Thymus (tissue), 14 donors: ENCODE measurements around the gene TMEM242. TPM values are rescaled to one million over a fixed set of nuclear protein-coding genes. Genes with fewer than 3 reads are reported as not detected.

ENCODE experiments used
- DNase-seq, 9 donors: peaks; one replicate each; pipeline ENCODE4 v3.0.0-alpha.2; 2013; ENCODE audit warnings: low spot score in 9 of 9, low read depth in 6 of 9, missing footprints in 1 of 9
- H3K27ac ChIP-seq, 2 donors: one replicate each; pipeline ENCODE4 v1.5.1; 2013; ENCODE audit warnings: control low read depth in 1 of 2, low read depth in 1 of 2, low read length in 1 of 2, mild to moderate bottlenecking in 1 of 2, moderate library complexity in 1 of 2
- H3K27me3 ChIP-seq, 2 donors: one replicate each; pipeline ENCODE4 v1.5.1; 2013; ENCODE audit warnings: low read length in 1 of 2; ENCODE audit not compliant: control insufficient read depth in 2 of 2, insufficient read depth in 1 of 2
- H3K36me3 ChIP-seq, 2 donors: one replicate each; pipeline ENCODE4 v1.5.1; 2013; ENCODE audit warnings: low read length in 1 of 2, mild to moderate bottlenecking in 1 of 2, moderate library complexity in 1 of 2; ENCODE audit not compliant: control insufficient read depth in 2 of 2, insufficient read depth in 2 of 2
- H3K4me1 ChIP-seq, 2 donors: one replicate each; pipeline ENCODE4 v1.5.1; 2013; ENCODE audit warnings: low read length in 2 of 2; ENCODE audit not compliant: control insufficient read depth in 2 of 2, insufficient read depth in 2 of 2
- H3K4me3 ChIP-seq, 2 donors: one replicate each; pipeline ENCODE4 v1.5.1; 2013; ENCODE audit warnings: low read length in 2 of 2, control low read depth in 1 of 2, mild to moderate bottlenecking in 1 of 2
- H3K9me3 ChIP-seq, 2 donors: one replicate each; pipeline ENCODE4 v1.5.1; 2013; ENCODE audit warnings: low read length in 1 of 2, mild to moderate bottlenecking in 1 of 2; ENCODE audit not compliant: control insufficient read depth in 2 of 2, insufficient read depth in 1 of 2
- WGBS: extraction: QIAGEN DNeasy Blood & Tissue Kit; methylation state at CpG from one replicate; pipeline ENCODE4 v1.1.7; 2013; 5-methylcytosine and 5-hydroxymethylcytosine counted together
- long read RNA-seq, 10 donors: transcript quantifications; one replicate each; lab custom pipeline, GENCODE V29; 2026
- polyA plus RNA-seq: library from polyadenylated mRNA; stranded (reverse); fragments of 200-250 nt; gene quantifications from one replicate; pipeline ENCODE4 v1.2.3, GENCODE V29; 2013
- total RNA-seq: library from RNA; stranded (reverse); fragments of 120-200 nt; gene quantifications from one replicate; pipeline ENCODE4 v1.2.4, GENCODE V29; 2013
- donor health status: healthy.

The TMEM242 gene
- total RNA-seq: 6.1 TPM
- polyA plus RNA-seq: 9.6 TPM
- long read RNA-seq, donor 1, full-length matches to known transcripts: 2 of 2 reads
- long read RNA-seq, donor 1, partial matches to known transcripts: 0 of 2 reads
- long read RNA-seq, donor 1, other reads (novel, unspliced or antisense): 0 of 2 reads
- long read RNA-seq, donor 2: 0 reads
- long read RNA-seq, donor 3, full-length matches to known transcripts: 9 of 21 reads
- long read RNA-seq, donor 3, partial matches to known transcripts: 12 of 21 reads
- long read RNA-seq, donor 3, other reads (novel, unspliced or antisense): 0 of 21 reads
- long read RNA-seq, donor 4, full-length matches to known transcripts: 8 of 8 reads
- long read RNA-seq, donor 4, partial matches to known transcripts: 0 of 8 reads
- long read RNA-seq, donor 4, other reads (novel, unspliced or antisense): 0 of 8 reads
- long read RNA-seq, donor 5, full-length matches to known transcripts: 21 of 28 reads
- long read RNA-seq, donor 5, partial matches to known transcripts: 7 of 28 reads
- long read RNA-seq, donor 5, other reads (novel, unspliced or antisense): 0 of 28 reads
- long read RNA-seq, donor 6, full-length matches to known transcripts: 15 of 15 reads
- long read RNA-seq, donor 6, partial matches to known transcripts: 0 of 15 reads
- long read RNA-seq, donor 6, other reads (novel, unspliced or antisense): 0 of 15 reads
- long read RNA-seq, donor 7, full-length matches to known transcripts: 18 of 25 reads
- long read RNA-seq, donor 7, partial matches to known transcripts: 7 of 25 reads
- long read RNA-seq, donor 7, other reads (novel, unspliced or antisense): 0 of 25 reads
- long read RNA-seq, donor 8, full-length matches to known transcripts: 4 of 4 reads
- long read RNA-seq, donor 8, partial matches to known transcripts: 0 of 4 reads
- long read RNA-seq, donor 8, other reads (novel, unspliced or antisense): 0 of 4 reads
- long read RNA-seq, donor 9, full-length matches to known transcripts: 8 of 8 reads
- long read RNA-seq, donor 9, partial matches to known transcripts: 0 of 8 reads
- long read RNA-seq, donor 9, other reads (novel, unspliced or antisense): 0 of 8 reads
- long read RNA-seq, donor 10, full-length matches to known transcripts: 10 of 10 reads
- long read RNA-seq, donor 10, partial matches to known transcripts: 0 of 10 reads
- long read RNA-seq, donor 10, other reads (novel, unspliced or antisense): 0 of 10 reads

DNA sequence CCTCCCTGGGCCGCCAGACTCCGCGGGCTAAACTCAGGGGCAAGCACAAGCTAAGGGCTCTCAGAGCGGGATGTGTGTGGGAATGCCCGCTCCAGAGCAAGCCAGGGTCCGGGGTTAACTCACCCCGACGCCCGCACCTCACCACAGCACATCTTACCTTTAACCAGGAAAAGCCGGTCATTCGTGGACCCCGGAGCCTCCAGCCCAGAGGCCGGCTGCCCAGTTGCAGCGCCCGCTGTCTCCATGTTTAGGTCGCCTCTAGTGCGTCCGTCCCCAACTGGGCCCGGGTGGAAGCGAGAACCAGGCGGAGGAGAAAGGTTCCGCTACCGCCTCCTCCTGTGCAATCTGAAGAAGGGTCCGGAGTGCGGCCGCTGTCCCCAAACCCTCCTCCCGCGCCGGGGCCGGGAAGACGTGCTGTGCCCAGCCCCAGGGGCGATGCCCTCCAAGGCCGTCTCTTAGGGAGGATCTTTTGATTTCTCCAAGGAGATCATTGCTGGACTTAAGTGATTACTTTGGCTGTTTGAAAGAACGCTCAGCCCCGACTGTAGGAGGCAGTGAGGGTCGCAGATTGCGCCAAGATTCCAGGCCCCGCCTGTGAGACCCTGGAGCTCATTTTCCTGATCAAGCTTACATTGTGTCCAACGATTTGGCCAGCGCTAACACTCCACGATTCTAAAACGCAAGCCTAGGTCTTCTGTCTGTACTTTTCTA, at the start of gene TMEM242:
Gene TMEM242 (minus strand): TSS at position 265 of the 711 bp plus-strand sequence. CDS start 20 bp downstream, at position 245.
- H3K4me1 ChIP-seq: peaks cover 3 to 6% of the 10 kb centered on the region in 2 donors
- peaks cover 3 to 40% of the 10 kb centered on the region in 2 donors for H3K27me3 ChIP-seq
- H3K36me3 ChIP-seq: peaks cover 3 to 16% of the 10 kb centered on the region in 2 donors
- H3K9me3 ChIP-seq: no peaks in the 10 kb centered on the region
- WGBS: under 1% methylated on average over 42 of the region's 42 CpGs
- peak; percentile 63 to 94 (median 81) for DNase-seq
- peak within 1 kb of the TSS; percentile 68 to 87 for H3K27ac ChIP-seq
- H3K4me3 ChIP-seq: peak within 1 kb of the TSS; percentile 84 to 85

DNA sequence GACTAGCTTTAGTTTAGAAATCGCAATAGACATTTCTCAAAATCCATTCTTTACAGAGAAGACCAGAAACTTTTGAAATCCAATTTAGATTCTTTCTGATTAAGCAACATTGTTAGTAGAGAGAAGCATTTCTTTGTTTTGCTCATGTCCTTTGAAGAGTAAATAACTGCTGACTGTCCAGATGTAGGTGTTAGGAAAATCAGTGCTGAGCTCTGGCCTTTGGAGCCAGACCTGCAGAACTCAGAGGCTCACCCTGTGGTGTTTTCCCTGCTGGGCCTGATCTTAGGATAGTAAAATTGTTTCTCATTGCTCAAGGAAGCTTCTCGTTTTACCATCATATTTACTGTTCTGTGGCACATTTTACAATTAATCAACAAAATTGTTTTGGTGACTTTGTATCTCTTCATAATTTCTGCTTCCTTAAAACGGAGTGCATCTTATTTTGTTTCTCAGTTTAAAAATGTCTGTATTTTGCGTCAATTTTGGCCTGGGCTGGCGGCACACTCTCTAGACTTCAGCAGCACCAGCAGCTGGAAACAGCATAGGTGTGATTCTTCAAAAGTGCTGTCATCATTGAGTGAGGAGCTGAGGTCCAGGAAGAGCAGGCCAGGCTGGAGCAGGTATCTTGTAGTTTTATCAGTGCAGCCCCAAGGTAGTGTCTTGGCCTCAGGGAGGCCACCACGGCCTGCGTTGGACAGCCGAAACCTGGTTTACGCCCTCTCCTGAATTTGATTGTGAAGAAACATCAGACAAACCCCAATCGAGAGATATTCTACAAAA, 49.4 kb upstream of the TMEM242 start:
- no peak for DNase-seq
- H3K36me3 ChIP-seq: no peaks in the 10 kb centered on the region
- no peak overlapping the region for H3K27ac ChIP-seq
- peaks cover 9 to 34% of the 10 kb centered on the region in 2 donors for H3K27me3 ChIP-seq
- 96% methylated on average over 10 of the region's 10 CpGs for WGBS
- H3K4me3 ChIP-seq: no peak overlapping the region
- peaks cover 4 to 6% of the 10 kb centered on the region in 2 donors for H3K4me1 ChIP-seq
- no peaks in the 10 kb centered on the region for H3K9me3 ChIP-seq

DNA sequence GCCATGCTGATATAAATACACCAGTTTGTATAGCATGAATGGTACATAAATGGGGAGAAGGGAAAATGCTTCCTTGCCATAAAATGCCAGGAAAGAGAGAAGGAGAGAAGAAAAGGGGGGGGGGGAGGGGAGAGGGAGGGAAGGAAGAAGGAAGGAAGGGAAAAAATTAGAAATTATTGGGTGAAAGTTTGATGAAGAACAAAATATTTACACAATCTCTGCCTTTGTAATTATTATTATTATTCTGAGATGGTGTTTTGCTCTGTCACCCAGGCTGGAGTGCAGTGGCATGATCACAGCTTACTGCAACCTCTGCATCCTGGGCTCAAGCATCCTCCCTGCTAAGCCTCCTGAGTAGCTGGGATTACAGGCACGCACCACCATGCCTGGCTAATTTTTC, 47.4 kb upstream of the TMEM242 start:
- no peak for DNase-seq
- Histone ChIP-seq H3K4me1 (peaks cover 4 to 6% of the 10 kb centered on the region in 2 donors), H3K4me3 (no peak overlapping the region), H3K36me3 (no peaks in the 10 kb centered on the region), H3K27ac (no peak overlapping the region), H3K9me3 (no peaks in the 10 kb centered on the region), H3K27me3 (peaks cover 10 to 35% of the 10 kb centered on the region in 2 donors)
- WGBS: 93% methylated on average over 1 of the region's 1 CpG

DNA sequence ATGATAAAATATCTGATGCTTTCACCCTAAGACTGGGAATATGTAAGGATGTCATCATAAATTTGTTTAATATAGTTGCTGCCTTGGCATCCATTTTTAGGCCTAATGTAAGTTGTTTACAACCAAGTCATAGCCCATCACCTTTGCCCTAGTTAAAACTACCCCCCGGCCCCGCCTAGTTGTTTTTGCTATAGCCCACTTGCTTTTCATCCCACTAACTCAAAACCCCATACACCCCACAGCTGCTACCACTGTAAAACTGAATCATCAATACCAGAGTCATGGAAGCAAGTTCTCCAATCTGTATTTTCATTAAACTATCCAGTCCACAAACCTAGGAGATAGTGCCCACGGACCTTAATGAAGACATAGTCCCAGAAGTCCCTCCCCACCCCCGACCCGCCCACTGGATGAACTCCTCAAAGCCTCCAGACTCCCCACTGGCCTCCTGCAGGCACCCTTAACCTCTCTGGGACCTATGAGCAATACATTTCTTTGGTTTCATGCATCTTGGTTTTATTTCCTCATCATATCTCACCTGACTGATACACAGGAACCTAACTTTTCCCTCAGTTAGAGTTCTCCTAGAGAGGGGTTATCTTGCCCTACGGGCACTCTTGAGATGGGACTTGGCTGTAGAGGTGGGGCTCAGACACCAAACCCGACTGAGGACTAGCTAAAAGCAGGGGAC, 45.2 kb upstream of the TMEM242 start:
- H3K9me3 ChIP-seq: no peaks in the 10 kb centered on the region
- no peak for DNase-seq
- peaks cover 4 to 6% of the 10 kb centered on the region in 2 donors for H3K4me1 ChIP-seq
- H3K36me3 ChIP-seq: no peaks in the 10 kb centered on the region
- no peak overlapping the region for H3K4me3 ChIP-seq
- peaks cover 10 to 31% of the 10 kb centered on the region in 2 donors for H3K27me3 ChIP-seq
- WGBS: 93% methylated on average over 7 of the region's 7 CpGs
- H3K27ac ChIP-seq: no peak overlapping the region

DNA sequence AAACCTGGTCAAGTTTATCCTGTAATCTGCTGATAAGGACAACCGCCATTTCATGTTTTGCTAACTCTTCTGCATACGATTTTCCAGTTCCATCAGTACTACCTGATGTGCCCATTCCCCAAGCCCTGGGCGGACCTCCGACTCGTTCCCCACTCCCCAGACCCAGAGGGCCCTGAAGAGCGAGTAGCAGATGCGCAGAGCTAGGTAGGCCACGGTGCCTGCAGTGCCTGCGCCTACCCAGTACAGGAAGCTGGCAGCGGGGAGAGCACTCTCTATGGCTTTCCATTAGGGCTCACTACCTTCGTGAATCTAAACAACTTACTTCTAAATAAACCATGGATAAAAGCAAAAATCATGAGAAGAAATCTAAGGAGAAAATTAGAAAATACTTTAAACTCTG, 43.3 kb upstream of the TMEM242 start:
- Histone ChIP-seq H3K4me3 (no peak overlapping the region), H3K9me3 (no peaks in the 10 kb centered on the region), H3K27ac (no peak overlapping the region), H3K4me1 (peaks cover 4 to 6% of the 10 kb centered on the region in 2 donors), H3K36me3 (no peaks in the 10 kb centered on the region), H3K27me3 (peaks cover 9 to 23% of the 10 kb centered on the region in 2 donors)
- 97% methylated on average over 11 of the region's 11 CpGs for WGBS
- no peak for DNase-seq

DNA sequence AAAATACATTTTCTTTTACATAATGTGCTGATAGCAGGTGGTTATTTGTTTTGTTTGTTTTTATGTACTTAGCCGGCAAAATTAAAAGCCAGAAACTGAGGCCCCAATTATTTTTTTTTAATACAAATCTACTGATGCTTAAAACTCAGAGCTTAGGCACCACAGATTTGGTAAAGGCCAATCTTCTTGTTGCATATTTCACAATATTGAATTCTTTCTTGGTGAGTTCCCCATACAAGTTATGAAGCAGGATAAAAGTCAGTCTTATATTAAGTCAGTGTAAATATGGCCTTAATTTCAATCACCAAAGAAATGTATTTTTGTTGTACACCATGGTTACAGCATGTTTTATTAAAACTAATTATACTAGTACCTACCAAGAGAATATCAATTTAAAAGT, 41.4 kb upstream of the TMEM242 start:
- Histone ChIP-seq H3K9me3 (no peaks in the 10 kb centered on the region), H3K4me1 (peaks cover 4 to 6% of the 10 kb centered on the region in 2 donors), H3K4me3 (no peak overlapping the region), H3K27ac (no peak overlapping the region), H3K36me3 (no peaks in the 10 kb centered on the region), H3K27me3 (peaks cover 9 to 11% of the 10 kb centered on the region in 2 donors)
- WGBS: 97% methylated on average over 1 of the region's 1 CpG
- no peak for DNase-seq

DNA sequence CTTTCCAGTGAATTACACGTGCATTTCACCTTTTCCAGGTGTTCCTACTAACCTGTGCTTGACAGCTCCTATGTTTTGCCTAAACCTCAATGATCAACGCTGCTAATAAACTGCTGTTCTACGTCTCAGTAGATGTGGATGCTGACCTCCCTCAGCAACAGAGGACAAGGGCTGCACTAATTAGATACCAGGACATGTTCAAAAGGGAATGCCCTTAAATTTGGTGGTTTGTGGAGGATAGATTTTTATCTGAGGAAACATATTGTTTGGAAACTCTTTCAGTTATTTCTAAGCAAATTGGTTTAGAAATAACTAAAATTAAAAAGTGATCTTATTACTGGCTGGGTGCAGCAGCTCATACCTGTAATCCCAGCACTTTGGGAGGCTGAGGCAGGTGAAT, 38.6 kb upstream of the TMEM242 start:
- DNase-seq: no peak
- H3K4me1 ChIP-seq: no peaks in the 10 kb centered on the region
- WGBS: 48% methylated on average over 3 of the region's 3 CpGs
- no peak overlapping the region for H3K4me3 ChIP-seq
- H3K9me3 ChIP-seq: no peaks in the 10 kb centered on the region
- H3K27ac ChIP-seq: no peak overlapping the region
- no peaks in the 10 kb centered on the region for H3K36me3 ChIP-seq
- peaks cover 2 to 6% of the 10 kb centered on the region in 2 donors for H3K27me3 ChIP-seq
